Left ventricle myocardium inferior (tissue), 1 donor: Measurements from ENCODE around the gene BOLA3. TPM values are rescaled to one million over a fixed set of nuclear protein-coding genes. Genes with fewer than 3 reads are reported as not detected.
A peak's percentile ranks its signal among the peaks of the same experiment; 100 is the strongest.

Source experiments
- DNase-seq: peaks from one replicate; pipeline ENCODE4 v3.0.0-alpha.2; 2020
- H3K27ac ChIP-seq: fragments of 200-600 bp; replicated peaks from 2 replicates; pipeline ENCODE4 v1.8.0; 2021
- H3K27me3 ChIP-seq: fragments of 200-600 bp; 2 replicates; pipeline ENCODE4 v1.8.0; 2021; ENCODE audit warnings: low read depth
- H3K36me3 ChIP-seq: fragments of 200-600 bp; 2 replicates; pipeline ENCODE4 v1.8.0; 2021
- H3K4me1 ChIP-seq: fragments of 200-600 bp; 2 replicates; pipeline ENCODE4 v1.8.0; 2021
- H3K4me3 ChIP-seq: fragments of 200-600 bp; 2 replicates; pipeline ENCODE4 v1.8.0; 2021; ENCODE audit warnings: mild to moderate bottlenecking, moderate library complexity
- H3K9me3 ChIP-seq: fragments of 200-600 bp; replicated peaks from 2 replicates; pipeline ENCODE4 v1.8.0; 2021
- CTCF ChIP-seq: fragments of 200-600 bp; IDR thresholded peaks from 2 replicates; pipeline ENCODE4 v1.8.0; 2021; ENCODE audit warnings: antibody characterized with exemption, mild to moderate bottlenecking, borderline replicate concordance
- intact Hi-C: fragments of 100-400 bp; cut with micrococcal nuclease; formaldehyde crosslinking; loops from one replicate; pipeline ENCODE4 v1.11.0; 2022
- total RNA-seq: library from RNA; stranded (reverse); fragmentation: NEBNext Ultra II Directional; extraction: Animal tissue kit (Norgen Biotek cat#: 25700); gene quantifications from one replicate; pipeline ENCODE4 v1.2.1, GENCODE V29; 2021
- donor health status: DM: no; HTN: yes; CAD: no; lungs with severe emphysema.

Gene BOLA3
- total RNA-seq, 1 donor from 2014 or later: 81.2 TPM

GRCh38 chr2:74148457-74149246 is 940 bp upstream of the BOLA3 start:
- H3K4me1 ChIP-seq: peaks cover 32% of the 10 kb centered on the region
- H3K27me3 ChIP-seq: no peaks in the 10 kb centered on the region
- peak overlapping the region; percentile 98 for H3K4me3 ChIP-seq
- H3K9me3 ChIP-seq: no peaks in the 10 kb centered on the region
- TF ChIP-seq CTCF: no peak
- DNase-seq: no peak
- peak overlapping the region; percentile 83 for H3K27ac ChIP-seq
- intact Hi-C loops: no loop called here
- H3K36me3 ChIP-seq: peaks cover 20% of the 10 kb centered on the region

- Histone ChIP-seq H3K27me3 (no peaks in the 10 kb centered on the region), H3K27ac (peak overlapping the region; percentile 83), H3K36me3 (peaks cover 14% of the 10 kb centered on the region), H3K9me3 (no peaks in the 10 kb centered on the region), H3K4me1 (peaks cover 32% of the 10 kb centered on the region), H3K4me3 (peak overlapping the region; percentile 98)
- no peak for TF ChIP-seq CTCF
- no peak for DNase-seq
- intact Hi-C loops: no loop called here
Measured at GRCh38 chr2:74146929-74147726, 584 bp downstream of the BOLA3 start.

- no peak for TF ChIP-seq CTCF
- H3K4me3 ChIP-seq: no peak overlapping the region
Measured at GRCh38 chr2:74142340-74142739, 5.4 kb downstream of the BOLA3 start.

GRCh38 chr2:74138600-74139323 is 8.9 kb downstream of the BOLA3 start:
- intact Hi-C loops: no loop called here
- H3K9me3 ChIP-seq: no peaks in the 10 kb centered on the region
- H3K4me3 ChIP-seq: no peak overlapping the region
- H3K4me1 ChIP-seq: no peaks in the 10 kb centered on the region
- H3K36me3 ChIP-seq: peaks cover 44% of the 10 kb centered on the region
- peak; percentile 9 for TF ChIP-seq CTCF
- H3K27ac ChIP-seq: no peak overlapping the region
- no peaks in the 10 kb centered on the region for H3K27me3 ChIP-seq
- DNase-seq: no peak

More at GRCh38 chr2:74142340-74142739, 5.4 kb downstream of the BOLA3 start:
- Histone ChIP-seq H3K9me3 (no peaks in the 10 kb centered on the region), H3K27ac (no peak overlapping the region), H3K4me1 (peaks cover 17% of the 10 kb centered on the region), H3K27me3 (no peaks in the 10 kb centered on the region), H3K36me3 (peaks cover 30% of the 10 kb centered on the region)
- DNase-seq: no peak
- intact Hi-C loops: no loop called here
